Gastrocnemius medialis (tissue), 4 donors: ENCODE measurements around the gene EXD3.

Experiments
- CTCF ChIP-seq, 5 experiments: fragments of 450-650 bp in 3 of 5; fragments of 200-600 bp in 2 of 5; sonication (generic) in 2 of 5; IDR thresholded peaks in 4 of 5; conservative IDR thresholded peaks in 1 of 5; 1 replicate in 4 of 5; 2 replicates in 1 of 5; pipeline ENCODE4 v1.5.1; 2016 to 2019; ENCODE audit warnings: antibody characterized with exemption in 5 of 5, mild to moderate bottlenecking in 3 of 5, moderate library complexity in 3 of 5
- POLR2A ChIP-seq, 2 donors: fragments of 450-650 bp; IDR thresholded peaks; one replicate each; pipeline ENCODE4 v1.6.1; 2017; ENCODE audit warnings: antibody characterized with exemption in 2 of 2, mild to moderate bottlenecking in 2 of 2, moderate library complexity in 2 of 2

DNA sequence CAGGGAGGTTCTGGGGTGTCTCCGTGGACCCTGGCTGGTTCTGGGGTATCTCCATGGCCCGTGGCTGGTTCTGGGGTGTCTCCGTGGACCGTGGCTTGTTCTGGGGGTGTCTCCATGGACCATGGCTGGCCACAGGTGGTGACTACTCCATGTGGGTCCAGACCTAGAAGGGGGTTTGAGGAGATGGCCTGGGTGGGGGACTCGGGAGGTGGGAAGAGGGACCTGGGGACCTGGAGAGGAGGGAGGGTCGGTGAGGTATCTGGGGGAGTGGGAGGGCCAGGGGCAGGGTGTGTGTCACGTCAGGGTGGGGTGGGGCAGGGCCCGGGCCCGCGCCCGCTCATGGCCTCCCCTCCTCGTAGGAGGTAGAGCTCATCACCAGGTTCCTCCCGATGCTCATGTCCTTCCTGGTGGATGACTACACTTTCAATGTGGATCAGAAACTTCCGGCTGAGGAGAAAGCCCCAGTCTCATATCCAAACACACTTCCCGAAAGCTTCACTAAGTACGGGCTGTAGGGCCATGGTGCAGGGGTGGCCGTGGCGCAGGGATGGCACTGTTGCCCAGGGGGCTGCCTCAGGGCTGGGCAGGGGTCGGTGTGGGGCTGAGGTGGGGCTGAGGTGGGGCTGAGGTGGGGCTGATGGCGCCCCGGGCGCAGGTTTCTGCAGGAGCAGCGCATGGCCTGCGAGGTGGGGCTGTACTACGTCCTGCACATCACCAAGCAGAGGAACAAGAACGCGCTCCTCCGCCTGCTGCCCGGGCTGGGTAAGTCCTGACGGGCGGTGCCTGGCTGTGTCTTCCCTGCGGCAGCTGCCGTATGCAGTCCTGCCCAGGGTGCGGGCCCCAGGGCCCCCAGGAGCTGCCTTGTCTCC, 156.1 kb downstream of the EXD3 start:
- TF ChIP-seq POLR2A (IDR thresholded peaks at IDR 0.05) (no peak), CTCF (IDR thresholded peaks at IDR 0.05 in 4 of 5, conservative IDR thresholded peaks at IDR 0.05 in 1 of 5) (no peak)
